NT2/D1 (cell line): ENCODE data around the gene ROPN1L.

Experiments used
- DNase-seq: peaks from one replicate; pipeline ENCODE4 v3.0.0-alpha.2; 2011; ENCODE audit warnings: low read depth, low spot score
- H3K27me3 ChIP-seq: 2 replicates; pipeline ENCODE4 v1.6.0; 2011; ENCODE audit warnings: mild to moderate bottlenecking; ENCODE audit not compliant: insufficient read length, insufficient read depth
- H3K36me3 ChIP-seq: 2 replicates; pipeline ENCODE4 v1.6.1; 2011; ENCODE audit warnings: mild to moderate bottlenecking, low read length, mixed read lengths; ENCODE audit not compliant: insufficient read depth, insufficient read length
- H3K4me1 ChIP-seq: 2 replicates; pipeline ENCODE4 v1.5.1; 2011; ENCODE audit not compliant: insufficient read depth, insufficient read length
- H3K4me3 ChIP-seq: 2 replicates; pipeline ENCODE4 v1.5.1; 2011; ENCODE audit warnings: low read depth; ENCODE audit not compliant: insufficient read length
- H3K9ac ChIP-seq: 2 replicates; pipeline ENCODE4 v1.6.0; 2011; ENCODE audit warnings: low read depth; ENCODE audit not compliant: insufficient read length
- H3K9me3 ChIP-seq: 2 replicates; pipeline ENCODE4 v1.5.1; 2011; ENCODE audit warnings: mild to moderate bottlenecking, low read length; ENCODE audit not compliant: insufficient read depth
- SUZ12 ChIP-seq: IDR thresholded peaks from 2 replicates; pipeline ENCODE4 v1.6.1; 2011; ENCODE audit not compliant: insufficient read length, insufficient read depth; ENCODE audit errors: extremely low read depth
- YY1 ChIP-seq: IDR thresholded peaks from 2 replicates; pipeline ENCODE4 v1.6.1; 2011; ENCODE audit not compliant: insufficient read length, insufficient read depth
- ZNF274 ChIP-seq: IDR thresholded peaks from 2 replicates; pipeline ENCODE4 v1.6.1; 2011; ENCODE audit warnings: mild to moderate bottlenecking, low read depth, low read length

Gene ROPN1L

DNA sequence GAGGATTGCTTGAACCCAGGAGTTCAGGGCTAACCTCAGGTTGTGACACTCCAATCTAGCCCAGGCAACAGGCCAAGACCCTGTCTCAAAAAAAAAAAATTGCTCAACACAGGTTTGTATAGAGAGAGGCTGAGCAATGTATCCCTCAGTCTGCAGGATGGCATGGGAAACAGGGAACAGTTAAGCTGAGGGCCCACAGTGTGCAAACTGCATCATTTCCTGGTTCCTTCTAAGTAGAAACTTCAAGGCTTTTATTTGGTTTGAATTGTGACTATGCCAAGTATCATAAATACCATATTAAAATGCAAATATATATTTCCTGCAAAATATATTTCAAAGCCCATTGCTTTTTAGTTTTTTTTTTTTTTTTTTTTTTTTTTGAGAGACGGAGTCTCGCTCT lies 13.7 kb upstream of the ROPN1L start:
- peaks cover 58% of the 10 kb centered on the region for H3K36me3 ChIP-seq
- no peaks in the 10 kb centered on the region for H3K9me3 ChIP-seq
- no peak overlapping the region for H3K4me3 ChIP-seq
- no peak for DNase-seq
- no peaks in the 10 kb centered on the region for H3K4me1 ChIP-seq
- TF ChIP-seq ZNF274, result no peak
- TF ChIP-seq SUZ12, result no peak
- no peak for TF ChIP-seq YY1
- no peaks in the 10 kb centered on the region for H3K27me3 ChIP-seq
- H3K9ac ChIP-seq, result no peak overlapping the region

DNA sequence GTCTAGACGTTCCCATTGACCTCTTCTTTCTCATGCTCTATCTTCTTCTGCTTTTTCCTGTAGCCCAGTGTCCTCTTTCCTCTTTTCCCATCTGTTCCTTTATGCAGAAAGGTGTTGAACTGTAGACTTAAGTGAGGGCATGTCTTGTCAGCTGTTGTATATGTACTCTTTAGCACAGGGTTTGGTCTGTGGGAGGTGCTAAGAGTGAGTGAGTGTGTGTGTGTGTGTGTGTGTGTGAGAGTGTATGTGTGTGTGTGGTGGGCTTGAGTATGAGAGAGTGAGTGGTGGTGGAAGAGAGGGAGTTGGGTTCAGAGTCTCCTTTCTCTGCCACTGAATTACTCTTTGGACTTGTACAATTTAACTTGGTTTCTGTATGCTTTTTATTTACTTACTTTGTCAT lies 10.3 kb upstream of the ROPN1L start:
- Histone ChIP-seq H3K4me3 (no peak overlapping the region), H3K9me3 (no peaks in the 10 kb centered on the region), H3K4me1 (no peaks in the 10 kb centered on the region), H3K36me3 (peaks cover 64% of the 10 kb centered on the region), H3K27me3 (no peaks in the 10 kb centered on the region), H3K9ac (no peak overlapping the region)
- TF ChIP-seq SUZ12, result no peak
- no peak for TF ChIP-seq YY1
- no peak for TF ChIP-seq ZNF274
- DNase-seq, result no peak

DNA sequence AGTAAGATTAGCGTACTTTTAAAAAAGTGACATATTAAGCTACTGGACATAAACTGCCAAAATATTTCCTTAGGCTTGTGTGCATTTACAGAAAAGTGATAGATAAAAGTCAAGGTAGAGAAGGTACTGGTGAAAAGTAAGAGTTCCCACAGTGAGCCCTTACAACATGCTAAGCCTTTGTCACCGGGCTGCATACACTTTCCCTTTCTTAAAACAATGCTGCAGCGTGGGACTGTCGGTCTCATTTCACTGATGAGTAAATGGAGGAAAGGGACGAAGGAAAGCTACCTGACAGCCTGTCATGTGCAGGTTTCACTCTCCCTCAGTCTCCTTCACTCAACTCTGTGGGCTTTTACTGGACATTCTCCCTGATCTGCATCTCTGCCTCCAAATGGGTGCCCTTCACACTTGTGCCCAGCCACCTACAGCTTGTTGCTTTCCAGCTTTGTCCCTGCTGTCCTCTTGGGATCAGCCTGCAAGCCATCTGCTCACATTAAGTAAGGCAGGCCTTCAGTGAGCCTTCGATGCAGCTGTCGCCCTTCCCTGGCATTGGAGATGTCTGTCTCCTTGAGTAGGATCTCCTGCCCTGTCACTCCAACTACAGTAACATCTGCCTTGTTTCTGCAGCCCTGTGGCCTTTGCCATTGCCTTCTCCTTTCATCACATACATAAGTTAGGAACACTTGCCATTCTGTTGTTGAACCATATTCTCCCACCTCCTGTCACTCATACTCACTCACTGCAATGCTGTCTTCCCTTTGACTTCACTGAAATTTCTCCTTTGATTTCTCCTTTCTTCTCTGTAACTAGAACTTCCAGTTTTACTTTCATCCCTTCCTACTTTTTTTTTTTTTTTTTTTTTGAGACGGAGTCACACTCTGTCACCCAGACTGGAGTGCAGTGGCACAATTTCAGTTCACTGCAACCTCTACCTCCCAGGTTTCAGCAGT lies 9.3 kb upstream of the ROPN1L start:
- Histone ChIP-seq H3K4me1 (no peaks in the 10 kb centered on the region), H3K4me3 (no peak overlapping the region), H3K9me3 (no peaks in the 10 kb centered on the region), H3K36me3 (peaks cover 55% of the 10 kb centered on the region), H3K9ac (no peak overlapping the region), H3K27me3 (no peaks in the 10 kb centered on the region)
- no peak for DNase-seq
- TF ChIP-seq SUZ12 (no peak), YY1 (no peak), ZNF274 (no peak)

GRCh38 chr5:10434392-10434791 lies 7.3 kb upstream of the ROPN1L start:
- DNase-seq, result no peak
- H3K36me3 ChIP-seq, result peaks cover 43% of the 10 kb centered on the region

GRCh38 chr5:10438301-10438700 lies 3.4 kb upstream of the ROPN1L start:
- TF ChIP-seq ZNF274 (no peak), SUZ12 (no peak), YY1 (no peak)

More at GRCh38 chr5:10434392-10434791, 7.3 kb upstream of the ROPN1L start:
- no peak overlapping the region for H3K4me3 ChIP-seq
- no peaks in the 10 kb centered on the region for H3K9me3 ChIP-seq
- no peaks in the 10 kb centered on the region for H3K27me3 ChIP-seq
- no peaks in the 10 kb centered on the region for H3K4me1 ChIP-seq
- TF ChIP-seq SUZ12 (no peak), YY1 (no peak)
- no peak overlapping the region for H3K9ac ChIP-seq

GRCh38 chr5:10439692-10440091 lies 2.0 kb upstream of the ROPN1L start:
- H3K9me3 ChIP-seq, result no peaks in the 10 kb centered on the region
- peaks cover 19% of the 10 kb centered on the region for H3K27me3 ChIP-seq
- H3K9ac ChIP-seq, result no peak overlapping the region
- TF ChIP-seq YY1 (no peak), SUZ12 (no peak), ZNF274 (no peak)
- H3K36me3 ChIP-seq, result peaks cover 6% of the 10 kb centered on the region
- DNase-seq, result no peak
- no peak overlapping the region for H3K4me3 ChIP-seq
- no peaks in the 10 kb centered on the region for H3K4me1 ChIP-seq

More at GRCh38 chr5:10438301-10438700, 3.4 kb upstream of the ROPN1L start:
- Histone ChIP-seq H3K4me3 (no peak overlapping the region), H3K27me3 (peaks cover 14% of the 10 kb centered on the region), H3K36me3 (peaks cover 16% of the 10 kb centered on the region), H3K4me1 (no peaks in the 10 kb centered on the region), H3K9ac (no peak overlapping the region), H3K9me3 (no peaks in the 10 kb centered on the region)
- DNase-seq, result no peak

DNA sequence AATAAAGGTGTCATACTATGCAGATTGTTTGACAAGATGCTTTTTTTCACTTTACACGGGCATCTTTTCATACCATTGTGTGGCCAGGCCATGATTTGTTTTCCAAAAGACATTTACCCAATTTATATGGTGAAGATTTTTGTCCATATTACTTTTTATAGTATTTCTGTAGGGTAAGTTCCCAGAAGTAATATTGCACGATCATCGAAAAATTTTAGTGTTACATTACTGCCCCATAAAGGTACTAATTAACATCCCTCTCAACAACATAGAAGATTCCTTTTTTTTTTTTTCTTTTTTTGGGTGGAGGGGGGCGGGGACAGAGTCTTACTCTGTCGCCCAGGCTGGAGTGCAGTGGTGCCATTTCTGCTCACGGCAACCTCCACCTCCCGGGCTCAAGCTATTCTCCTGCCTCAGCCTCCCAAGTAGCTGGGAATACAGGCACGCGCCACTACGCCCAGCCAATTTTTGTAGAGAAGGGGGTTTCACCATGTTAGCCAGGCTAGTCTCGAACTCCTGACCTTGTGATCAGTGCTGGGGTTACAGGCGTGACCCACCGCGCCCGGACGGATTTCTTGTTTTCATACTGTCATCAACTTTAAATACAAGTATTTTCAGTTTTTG lies 1.2 kb upstream of the ROPN1L start:
- no peak for DNase-seq
- H3K27me3 ChIP-seq, result peaks cover 19% of the 10 kb centered on the region
- no peaks in the 10 kb centered on the region for H3K4me1 ChIP-seq
- no peaks in the 10 kb centered on the region for H3K36me3 ChIP-seq
- H3K4me3 ChIP-seq, result no peak overlapping the region
- no peak overlapping the region for H3K9ac ChIP-seq
- TF ChIP-seq YY1 (no peak), ZNF274 (no peak), SUZ12 (no peak)
- H3K9me3 ChIP-seq, result no peaks in the 10 kb centered on the region
